HPDE6-E6E7 (cell line): ENCODE results near the gene PRPF8.
"Not testable (repeated sequence)": the region's sequence is repeated elsewhere in the genome, so short reads cannot be mapped to it uniquely, and the experiment has no call there.

Experiments
- DNase-seq: peaks from one replicate; pipeline ENCODE4 v3.0.0; 2011; ENCODE audit warnings: missing footprints; ENCODE audit errors: extremely low spot score

Gene PRPF8

GRCh38 chr17:1716076-1716911 lies 31.6 kb upstream of the PRPF8 start:
- peak; percentile 99 for DNase-seq

- DNase-seq: no peak
Measured at GRCh38 chr17:1715803-1716075, 31.1 kb upstream of the PRPF8 start.

- DNase-seq: peak; percentile 86
Measured at GRCh38 chr17:1714980-1715802, 30.5 kb upstream of the PRPF8 start.

GRCh38 chr17:1714427-1714979 lies 29.8 kb upstream of the PRPF8 start:
- no peak for DNase-seq

GRCh38 chr17:1713878-1714426 lies 29.3 kb upstream of the PRPF8 start:
- DNase-seq: no peak

GRCh38 chr17:1713160-1713877 lies 28.7 kb upstream of the PRPF8 start:
- no peak for DNase-seq

- no peak for DNase-seq
Measured at GRCh38 chr17:1712271-1712670, 27.6 kb upstream of the PRPF8 start.

- DNase-seq: no peak
Measured at GRCh38 chr17:1711804-1712203, 27.1 kb upstream of the PRPF8 start.

- DNase-seq: no peak
Measured at GRCh38 chr17:1710807-1711553, 26.3 kb upstream of the PRPF8 start.

- DNase-seq: no peak
Measured at GRCh38 chr17:1709971-1710806, 25.5 kb upstream of the PRPF8 start, which contains the start of gene TLCD2. TSS of gene TLCD2 (minus strand) at chr17:1710377. CDS start at chr17:1710242, 135 bp downstream.

GRCh38 chr17:1709403-1709951 lies 24.8 kb upstream of the PRPF8 start:
- DNase-seq: no peak

- DNase-seq: not testable (repeated sequence)
Measured at GRCh38 chr17:1708791-1709346, 24.2 kb upstream of the PRPF8 start.

- DNase-seq: no peak
Measured at GRCh38 chr17:1707107-1707506, 22.4 kb upstream of the PRPF8 start.

- DNase-seq: no peak
Measured at GRCh38 chr17:1705004-1705403, 20.3 kb upstream of the PRPF8 start.

- no peak for DNase-seq
Measured at GRCh38 chr17:1703063-1703462, 18.4 kb upstream of the PRPF8 start.

GRCh38 chr17:1699891-1700290 lies 15.2 kb upstream of the PRPF8 start:
- DNase-seq: not testable (repeated sequence)

- no peak for DNase-seq
Measured at GRCh38 chr17:1697681-1698080, 13.0 kb upstream of the PRPF8 start.

GRCh38 chr17:1695365-1695764 lies 10.7 kb upstream of the PRPF8 start:
- no peak for DNase-seq

- no peak for DNase-seq
Measured at GRCh38 chr17:1693339-1693738, 8.7 kb upstream of the PRPF8 start.
